Vagina (tissue), 2 donors: ENCODE results near the gene PRRT1B. TPM values are rescaled to one million over a fixed set of nuclear protein-coding genes. Genes with fewer than 3 reads are reported as not detected.

Experiments
- DNase-seq, 2 donors: peaks; one replicate each; pipeline ENCODE4 v3.0.0-alpha.2; 2017; ENCODE audit errors: extremely low spot score in 2 of 2
- H3K27ac ChIP-seq: fragments of 200-600 bp; sonication (generic); one replicate; pipeline ENCODE4 v1.5.1; 2019
- H3K27me3 ChIP-seq: fragments of 200-600 bp; sonication (generic); one replicate; pipeline ENCODE4 v1.5.1; 2019
- H3K36me3 ChIP-seq, 2 donors: fragments of 200-600 bp; sonication (generic); one replicate each; pipeline ENCODE4 v1.5.1; 2017 to 2019
- H3K4me1 ChIP-seq: fragments of 200-600 bp; sonication (generic); one replicate; pipeline ENCODE4 v1.5.1; 2019
- H3K4me3 ChIP-seq, 2 donors: fragments of 200-600 bp; sonication (generic); 1 replicate in 1 of 2; 2 replicates in 1 of 2; pipeline ENCODE4 v1.5.1; 2016 to 2019
- H3K9me3 ChIP-seq: fragments of 200-600 bp; sonication (generic); one replicate; pipeline ENCODE4 v1.5.1; 2019
- CTCF ChIP-seq, 3 experiments: fragments of 450-650 bp in 2 of 3; fragments of 200-600 bp in 1 of 3; sonication (generic) in 1 of 3; IDR thresholded peaks; one replicate each; pipeline ENCODE4 v1.5.1; 2017 to 2019; ENCODE audit warnings: antibody characterized with exemption in 3 of 3, mild to moderate bottlenecking in 2 of 3, moderate library complexity in 2 of 3
- POLR2A ChIP-seq, 2 donors: fragments of 450-650 bp; IDR thresholded peaks; one replicate each; pipeline ENCODE4 v1.6.1; 2017; ENCODE audit warnings: antibody characterized with exemption in 2 of 2, mild to moderate bottlenecking in 2 of 2, moderate library complexity in 2 of 2
- POLR2AphosphoS5 ChIP-seq, 2 donors: sonication (generic); formaldehyde crosslinking; IDR thresholded peaks; one replicate each; pipeline ENCODE4 v1.9.0; 2017; ENCODE audit warnings: antibody characterized with exemption in 2 of 2, mild to moderate bottlenecking in 2 of 2, low read depth in 1 of 2; ENCODE audit not compliant: insufficient read depth in 1 of 2
- intact Hi-C: fragments of 100-400 bp; cut with DNase I; formaldehyde crosslinking; loops from one replicate; pipeline ENCODE4 v1.15.1; 2023
- total RNA-seq: library from RNA; depleted of rRNA; stranded (reverse); fragments of >200 nt; gene quantifications from one replicate; pipeline ENCODE4 v1.2.3, GENCODE V29; 2016

Gene PRRT1B
- total RNA-seq, 1 donor from 2014 or later = not detected

GRCh38 chr9:131521203-131521602, 24.1 kb upstream of the PRRT1B start:
- no peaks in the 10 kb centered on the region for H3K4me1 ChIP-seq
- no peak for DNase-seq
- H3K4me3 ChIP-seq = no peak overlapping the region
- no peaks in the 10 kb centered on the region for H3K27me3 ChIP-seq
- no peak overlapping the region for H3K27ac ChIP-seq
- TF ChIP-seq CTCF (IDR thresholded peaks at IDR 0.05) (no peak), POLR2AphosphoS5 (IDR thresholded peaks at IDR 0.05; ENCODE audit: insufficient read depth in 1 of 2, low read depth in 1 of 2) (no peak), POLR2A (IDR thresholded peaks at IDR 0.05) (no peak)
- intact Hi-C loops = no loop called here
- peaks cover 0 to 79% of the 10 kb centered on the region in 2 donors for H3K36me3 ChIP-seq
- H3K9me3 ChIP-seq = no peaks in the 10 kb centered on the region

GRCh38 chr9:131521822-131522221, 23.5 kb upstream of the PRRT1B start:
- no peak for DNase-seq
- TF ChIP-seq CTCF (IDR thresholded peaks at IDR 0.05) (no peak), POLR2A (IDR thresholded peaks at IDR 0.05) (no peak), POLR2AphosphoS5 (IDR thresholded peaks at IDR 0.05; ENCODE audit: insufficient read depth in 1 of 2, low read depth in 1 of 2) (no peak)
- peaks cover 0 to 79% of the 10 kb centered on the region in 2 donors for H3K36me3 ChIP-seq
- intact Hi-C loops = no loop called here
- H3K27ac ChIP-seq = no peak overlapping the region
- no peak overlapping the region for H3K4me3 ChIP-seq
- H3K4me1 ChIP-seq = no peaks in the 10 kb centered on the region
- no peaks in the 10 kb centered on the region for H3K27me3 ChIP-seq
- no peaks in the 10 kb centered on the region for H3K9me3 ChIP-seq

GRCh38 chr9:131522257-131523085, 22.9 kb upstream of the PRRT1B start:
- Histone ChIP-seq H3K36me3 (peaks cover 0 to 82% of the 10 kb centered on the region in 2 donors), H3K4me3 (no peak overlapping the region), H3K4me1 (no peaks in the 10 kb centered on the region), H3K9me3 (no peaks in the 10 kb centered on the region), H3K27me3 (no peaks in the 10 kb centered on the region), H3K27ac (no peak overlapping the region)
- TF ChIP-seq POLR2AphosphoS5 (IDR thresholded peaks at IDR 0.05; ENCODE audit: insufficient read depth in 1 of 2, low read depth in 1 of 2) (no peak), POLR2A (IDR thresholded peaks at IDR 0.05) (no peak), CTCF (IDR thresholded peaks at IDR 0.05) (no peak)
- no peak for DNase-seq
- intact Hi-C loops = no loop called here

GRCh38 chr9:131523086-131523388, 22.3 kb upstream of the PRRT1B start:
- Histone ChIP-seq H3K27ac (no peak overlapping the region), H3K27me3 (no peaks in the 10 kb centered on the region), H3K4me3 (no peak overlapping the region), H3K4me1 (no peaks in the 10 kb centered on the region), H3K9me3 (no peaks in the 10 kb centered on the region), H3K36me3 (peaks cover 0 to 82% of the 10 kb centered on the region in 2 donors)
- no peak for DNase-seq
- intact Hi-C loops = no loop called here
- no peak for TF ChIP-seq POLR2AphosphoS5 (IDR thresholded peaks at IDR 0.05; ENCODE audit: insufficient read depth in 1 of 2, low read depth in 1 of 2)
- TF ChIP-seq POLR2A (IDR thresholded peaks at IDR 0.05) = no peak
- TF ChIP-seq CTCF (IDR thresholded peaks at IDR 0.05) = no peak
